ENCODE measurements around the gene ACTL6B.

The ACTL6B gene

DNA sequence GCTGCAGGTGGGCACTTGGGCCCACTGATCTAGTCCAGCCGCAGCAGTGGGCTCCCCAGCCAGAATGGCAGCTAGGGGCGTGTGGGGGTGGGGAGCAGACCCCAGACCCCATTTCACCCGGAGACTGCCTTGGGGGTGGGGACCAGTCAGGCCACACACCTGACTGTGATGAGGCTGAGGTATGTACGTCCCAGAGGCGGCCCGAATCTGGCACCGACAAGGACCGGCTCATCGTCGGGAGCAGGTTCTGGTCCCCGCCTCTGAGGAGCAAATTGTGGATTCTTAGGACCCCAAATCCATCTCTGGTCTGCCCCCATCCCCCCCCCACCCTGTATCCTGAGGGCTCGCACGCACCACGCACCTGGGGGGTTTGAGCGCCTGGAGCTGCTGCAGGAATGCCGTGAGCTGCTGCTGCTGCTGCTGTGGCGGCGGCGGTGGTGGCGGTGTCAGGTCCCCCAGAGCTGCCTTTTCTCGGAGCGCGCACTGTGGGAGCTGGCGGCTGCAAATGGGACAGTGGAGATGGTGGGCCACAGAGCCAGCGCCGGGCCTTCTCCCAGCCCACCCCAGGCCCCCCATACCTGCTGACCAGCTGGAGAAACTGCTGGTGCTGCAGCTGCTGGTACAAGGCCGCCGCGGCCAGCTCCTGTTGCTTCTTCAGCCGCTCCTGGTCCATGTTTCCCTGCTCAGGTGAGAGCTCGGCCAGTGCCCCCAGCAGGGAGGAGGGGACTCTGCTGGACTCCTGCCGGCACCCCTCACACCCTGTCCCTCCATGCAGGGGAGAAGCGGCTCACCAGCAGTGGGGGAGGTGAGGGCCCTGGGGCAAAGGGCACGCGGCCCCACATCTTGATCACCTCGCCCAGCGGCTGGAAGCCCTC is 27.6 kb upstream of the ACTL6B start:
- DNase-seq (ENCODE audit: low spot score), result peak; percentile 11

DNA sequence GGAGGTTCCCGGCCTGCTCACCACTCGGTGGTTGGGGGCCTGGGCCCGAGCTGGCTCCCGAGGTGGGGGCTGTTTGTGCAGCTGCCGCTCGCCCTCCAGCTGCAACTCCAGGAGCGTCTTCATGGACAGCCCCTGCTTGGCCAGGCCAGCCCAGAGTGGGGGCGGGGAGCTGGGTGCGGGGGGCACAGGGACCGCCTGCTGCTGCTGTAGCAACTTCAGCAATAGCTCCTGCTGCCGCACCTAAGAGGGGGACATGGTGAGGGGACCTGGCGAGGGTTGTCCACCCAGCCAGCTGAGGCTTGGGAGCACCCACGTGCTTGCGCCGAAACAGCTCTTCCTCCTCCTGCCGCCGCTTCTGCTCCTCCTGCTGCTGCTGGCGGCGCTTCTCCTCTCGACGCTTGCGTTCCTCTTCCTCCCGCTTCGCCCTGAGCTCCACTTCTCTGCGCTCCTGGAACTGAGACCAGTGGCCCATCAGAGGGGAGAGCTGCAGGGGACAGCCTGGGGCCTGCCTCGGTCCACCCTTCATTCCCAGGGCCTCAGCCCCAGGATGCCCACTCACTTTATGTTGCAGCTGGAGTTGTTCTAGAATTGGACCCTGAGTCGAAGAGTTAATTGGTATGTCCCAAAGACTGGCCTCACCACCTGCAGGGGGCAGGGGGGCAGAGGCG is 26.9 kb upstream of the ACTL6B start:
- DNase-seq (ENCODE audit: low spot score), result peak; percentile 15

DNA sequence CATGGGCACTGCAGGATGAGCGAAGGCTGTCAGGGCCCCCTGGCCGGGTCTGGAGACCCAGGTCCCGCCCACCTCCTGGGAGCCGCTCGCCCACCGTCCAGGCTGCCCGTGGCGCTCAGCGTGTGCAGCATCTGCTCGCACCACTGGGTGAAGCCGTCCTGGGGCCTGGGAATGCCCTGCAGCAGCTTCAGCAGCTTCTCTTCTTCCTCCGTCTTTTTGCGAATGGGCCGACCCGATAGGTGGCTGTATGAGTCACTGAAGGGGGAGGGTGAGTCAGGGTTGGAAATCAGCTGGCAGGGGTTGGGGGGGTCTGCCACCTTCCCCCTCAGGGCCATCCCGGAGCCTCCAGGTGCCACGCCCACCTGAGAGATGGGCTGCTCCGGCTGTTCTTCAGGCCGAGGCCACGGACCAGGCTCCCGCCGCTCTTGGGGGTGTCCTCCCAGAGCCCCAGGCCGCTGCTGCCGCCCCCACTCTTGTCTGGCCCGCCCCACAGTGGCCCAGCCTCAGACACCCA is 26.0 kb upstream of the ACTL6B start:
- DNase-seq (ENCODE audit: low spot score), result peak; percentile 31

DNA sequence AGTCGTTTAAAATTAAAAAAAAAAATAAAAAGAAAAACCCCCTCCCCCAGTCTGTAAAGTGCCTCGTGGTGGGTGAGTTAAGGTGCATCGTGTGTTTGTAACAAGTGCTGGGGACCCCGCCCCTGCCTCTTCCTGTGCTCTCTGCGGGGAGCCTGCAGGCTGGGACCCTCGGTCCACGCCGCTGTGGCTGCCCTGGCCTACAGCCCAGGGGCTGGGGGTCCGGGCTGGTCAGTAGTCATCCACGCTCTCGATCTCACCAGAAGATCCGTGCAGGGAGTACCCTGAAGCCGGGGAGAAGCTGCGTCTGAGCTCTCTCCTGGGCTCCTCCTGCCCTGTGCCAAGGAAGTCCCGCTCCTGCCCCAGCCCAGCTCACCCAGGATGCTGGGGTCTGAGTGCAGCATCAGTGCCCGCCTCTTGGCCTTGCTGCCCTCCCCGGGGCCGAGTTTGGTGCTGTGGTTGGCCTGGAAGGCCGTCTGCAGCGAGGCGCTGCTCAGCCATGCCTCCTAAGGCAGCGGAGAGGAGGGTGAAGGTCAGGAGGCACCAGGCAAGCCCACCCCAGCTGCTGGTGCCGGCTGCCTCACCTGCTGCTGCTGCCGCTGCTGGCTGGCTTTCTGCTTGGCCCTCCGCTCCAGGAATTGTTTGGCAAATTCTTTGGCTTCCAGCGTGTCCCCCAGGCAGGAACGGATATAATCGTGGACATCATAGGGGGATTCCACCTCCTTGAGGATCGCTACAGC is 25.4 kb upstream of the ACTL6B start:
- peak; percentile 19 for DNase-seq (ENCODE audit: low spot score)

DNA sequence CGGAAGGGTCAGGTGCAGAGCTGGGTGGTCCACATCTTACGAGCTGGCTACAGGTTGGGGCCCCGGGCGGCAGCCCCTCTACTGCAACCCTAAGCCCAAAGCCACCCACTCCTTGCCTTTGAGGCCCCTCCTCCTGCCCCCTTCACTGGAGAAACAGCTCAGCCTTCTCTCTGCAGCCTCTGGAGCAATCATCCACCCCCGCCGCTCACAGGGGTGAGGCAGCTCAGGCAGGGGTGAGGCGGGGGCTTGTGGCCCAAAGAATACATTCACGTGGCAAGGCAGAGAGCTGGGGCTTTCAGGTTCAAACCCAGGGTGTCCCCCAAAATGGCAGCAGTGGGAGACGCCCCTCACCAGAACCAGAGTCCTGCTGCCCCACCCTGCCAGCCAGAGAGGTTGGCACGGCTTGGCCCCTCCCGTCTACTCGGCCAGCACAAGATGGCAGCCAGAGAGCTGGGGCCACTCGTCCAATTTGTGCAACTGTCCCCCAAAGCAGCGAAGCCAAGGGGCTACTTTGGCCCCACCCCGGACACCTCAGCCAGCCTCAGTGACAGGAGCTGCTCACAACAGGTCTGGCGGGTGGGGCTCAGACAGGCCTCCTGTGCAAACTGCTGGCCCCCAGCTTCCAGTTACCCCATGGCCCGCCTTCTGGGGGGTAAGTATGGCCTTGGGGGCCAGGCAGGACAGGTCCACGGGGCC is 24.5 kb upstream of the ACTL6B start:
- DNase-seq (ENCODE audit: low spot score), result peak; percentile 13

DNA sequence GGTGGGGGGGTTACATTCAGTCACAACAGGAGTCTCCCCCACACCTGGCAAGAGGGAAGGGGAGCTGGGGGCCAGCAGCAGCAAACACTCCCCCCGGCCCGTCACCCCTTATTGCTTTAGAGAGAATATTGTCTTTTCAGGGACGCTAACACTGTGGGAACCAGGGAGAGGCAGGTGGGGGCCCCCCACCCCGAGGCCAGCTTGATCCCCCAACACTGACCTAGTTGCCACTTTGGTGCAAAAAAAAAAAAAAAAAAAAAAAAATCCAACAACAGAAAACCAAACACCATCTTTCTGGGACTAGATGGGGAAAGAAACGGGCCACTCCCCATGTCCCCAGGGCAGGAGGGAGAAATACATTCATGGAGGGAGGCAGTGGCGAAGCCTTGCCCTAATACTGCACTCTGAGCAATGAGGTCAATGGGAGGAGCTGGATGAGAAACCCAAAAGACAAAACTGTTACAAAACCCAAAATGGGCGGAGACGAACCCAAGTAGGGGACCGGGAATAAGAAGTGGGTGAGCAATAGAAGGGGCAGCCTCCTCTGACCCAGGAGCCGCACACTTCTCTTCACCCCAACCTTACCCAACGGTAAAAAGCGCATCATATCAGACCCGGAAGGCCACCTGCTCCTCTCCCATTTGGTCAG is 23.8 kb upstream of the ACTL6B start:
- peak; percentile 8 for DNase-seq (ENCODE audit: low spot score)

DNA sequence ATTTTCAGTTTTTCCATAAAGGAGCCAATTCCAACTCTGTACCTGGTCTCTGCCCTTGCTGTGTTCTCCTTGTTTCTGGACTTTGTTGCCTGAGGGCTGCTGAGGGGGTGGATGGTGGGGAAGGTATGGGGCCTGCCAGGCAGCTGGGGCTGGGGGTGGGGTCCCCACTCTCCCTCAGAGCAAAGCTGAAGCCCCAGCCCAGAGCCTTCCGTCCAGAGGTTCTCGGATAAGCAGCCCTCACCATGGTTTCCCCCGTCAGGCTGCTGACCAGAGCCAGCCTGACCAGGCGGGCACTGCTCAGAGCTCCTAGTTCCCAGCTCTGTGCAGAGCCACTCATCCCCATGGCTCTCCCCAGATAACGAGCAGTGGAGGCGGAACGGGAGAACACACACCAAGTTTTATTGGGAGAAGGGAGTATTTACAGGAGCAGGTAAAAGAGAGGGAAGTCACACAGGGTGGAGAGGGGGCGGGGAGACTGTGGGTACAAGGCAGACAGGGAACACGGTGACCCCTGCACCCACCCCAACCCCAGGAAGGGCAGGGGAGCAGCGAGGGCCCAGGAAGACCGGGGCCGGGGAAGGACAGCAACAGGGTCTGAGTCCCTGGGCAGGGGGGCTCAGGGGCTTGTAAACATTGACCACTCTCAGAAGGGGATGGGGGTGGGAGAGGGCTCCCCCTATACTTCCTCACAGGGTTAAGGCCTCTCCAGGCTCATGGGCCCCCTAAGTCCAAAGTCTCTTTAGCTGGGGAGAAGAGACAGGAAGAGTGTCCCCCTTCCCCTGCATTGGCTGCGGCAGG is 23.1 kb upstream of the ACTL6B start:
- peak; percentile 26 for DNase-seq (ENCODE audit: low spot score)

DNA sequence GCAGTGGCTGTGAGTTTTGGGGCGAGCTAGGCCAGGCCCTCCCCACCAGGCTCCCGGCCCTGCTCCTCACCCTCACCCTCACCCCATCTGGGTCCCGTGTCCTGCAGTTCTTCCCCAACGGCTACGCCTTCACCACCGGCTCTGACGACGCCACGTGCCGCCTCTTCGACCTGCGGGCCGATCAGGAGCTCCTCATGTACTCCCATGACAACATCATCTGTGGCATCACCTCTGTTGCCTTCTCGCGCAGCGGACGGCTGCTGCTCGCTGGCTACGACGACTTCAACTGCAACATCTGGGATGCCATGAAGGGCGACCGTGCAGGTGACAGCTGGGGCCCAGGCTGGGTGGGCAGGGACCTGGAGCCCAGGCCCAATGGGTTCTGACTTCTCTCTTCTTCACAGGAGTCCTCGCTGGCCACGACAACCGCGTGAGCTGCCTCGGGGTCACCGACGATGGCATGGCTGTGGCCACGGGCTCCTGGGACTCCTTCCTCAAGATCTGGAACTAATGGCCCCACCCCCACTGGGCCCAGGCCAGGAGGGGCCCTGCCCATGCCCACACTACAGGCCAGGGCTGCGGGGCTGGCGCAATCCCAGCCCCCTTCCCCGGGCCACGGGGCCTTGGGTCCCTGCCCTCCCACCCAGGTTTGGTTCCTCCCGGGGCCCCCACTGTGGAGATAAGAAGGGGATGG is 22.2 kb upstream of the ACTL6B start:
- peak; percentile 40 for DNase-seq (ENCODE audit: low spot score)

DNA sequence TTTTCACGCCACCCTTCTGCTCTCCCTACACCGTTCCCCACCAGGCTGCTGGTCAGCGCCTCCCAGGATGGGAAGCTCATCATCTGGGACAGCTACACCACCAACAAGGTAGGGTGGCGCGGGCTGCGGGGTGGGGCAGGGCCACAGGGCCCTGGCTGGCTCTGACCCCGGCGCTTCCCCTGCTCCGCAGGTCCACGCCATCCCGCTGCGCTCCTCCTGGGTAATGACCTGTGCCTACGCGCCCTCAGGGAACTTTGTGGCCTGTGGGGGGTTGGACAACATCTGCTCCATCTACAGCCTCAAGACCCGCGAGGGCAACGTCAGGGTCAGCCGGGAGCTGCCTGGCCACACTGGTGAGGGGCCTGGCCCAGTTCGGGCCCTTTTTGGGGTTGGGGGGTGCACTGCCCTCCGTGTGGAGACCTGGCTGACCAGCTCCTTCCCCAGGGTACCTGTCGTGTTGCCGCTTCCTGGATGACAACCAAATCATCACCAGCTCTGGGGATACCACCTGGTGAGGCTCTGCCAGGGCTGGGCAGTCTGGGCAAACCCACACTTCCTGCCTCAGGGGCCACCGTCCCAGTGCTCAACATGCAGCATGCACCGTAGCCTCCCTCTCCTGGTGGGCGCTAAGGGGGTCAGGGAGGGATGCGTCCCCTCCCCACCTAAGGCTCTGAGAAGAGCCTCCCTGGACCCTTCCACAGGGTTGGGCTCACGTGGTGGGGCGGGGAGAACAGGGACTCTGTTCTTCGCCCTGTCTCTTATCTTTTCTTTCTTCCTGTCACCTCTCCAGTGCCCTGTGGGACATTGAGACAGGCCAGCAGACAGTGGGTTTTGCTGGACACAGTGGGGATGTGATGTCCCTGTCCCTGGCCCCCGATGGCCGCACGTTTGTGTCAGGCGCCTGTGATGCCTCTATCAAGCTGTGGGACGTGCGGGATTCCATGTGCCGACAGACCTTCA is 21.3 kb upstream of the ACTL6B start:
- DNase-seq (ENCODE audit: low spot score), result no peak

DNA sequence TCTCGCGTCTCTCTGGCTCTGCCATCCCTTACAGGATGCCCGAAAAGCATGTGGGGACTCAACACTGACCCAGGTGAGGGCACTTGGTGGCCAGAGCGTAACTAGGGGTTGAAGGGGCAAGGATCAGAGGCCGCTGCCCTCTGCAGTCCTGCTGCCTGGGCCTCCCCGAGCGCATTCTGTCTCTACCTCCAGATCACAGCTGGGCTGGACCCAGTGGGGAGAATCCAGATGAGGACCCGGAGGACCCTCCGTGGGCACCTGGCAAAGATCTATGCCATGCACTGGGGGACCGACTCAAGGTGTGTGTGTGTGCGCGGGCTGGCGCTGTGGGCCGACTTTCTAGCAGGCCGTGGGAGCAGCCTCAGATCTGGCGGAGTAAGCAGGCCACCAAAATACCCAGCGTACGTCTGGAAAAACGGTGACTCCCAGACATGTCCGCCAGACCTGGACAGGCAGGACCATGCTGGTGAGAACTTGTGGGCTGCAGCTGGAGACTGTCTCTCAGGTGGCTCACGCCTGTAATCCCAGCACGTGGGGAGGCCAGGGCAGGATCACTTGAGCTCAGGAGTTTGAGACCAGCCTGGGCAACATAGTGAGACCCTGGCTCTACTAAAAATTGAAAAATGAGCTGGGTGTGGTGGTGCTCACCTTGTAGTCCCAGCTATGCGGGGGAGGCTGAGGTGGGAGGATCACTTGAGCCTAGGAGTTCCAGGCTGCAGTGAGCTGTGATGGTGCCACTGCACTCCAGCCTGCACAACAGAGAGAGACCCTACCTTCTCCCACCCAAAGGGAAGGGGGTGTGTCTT is 20.5 kb upstream of the ACTL6B start:
- DNase-seq (ENCODE audit: low spot score), result no peak

DNA sequence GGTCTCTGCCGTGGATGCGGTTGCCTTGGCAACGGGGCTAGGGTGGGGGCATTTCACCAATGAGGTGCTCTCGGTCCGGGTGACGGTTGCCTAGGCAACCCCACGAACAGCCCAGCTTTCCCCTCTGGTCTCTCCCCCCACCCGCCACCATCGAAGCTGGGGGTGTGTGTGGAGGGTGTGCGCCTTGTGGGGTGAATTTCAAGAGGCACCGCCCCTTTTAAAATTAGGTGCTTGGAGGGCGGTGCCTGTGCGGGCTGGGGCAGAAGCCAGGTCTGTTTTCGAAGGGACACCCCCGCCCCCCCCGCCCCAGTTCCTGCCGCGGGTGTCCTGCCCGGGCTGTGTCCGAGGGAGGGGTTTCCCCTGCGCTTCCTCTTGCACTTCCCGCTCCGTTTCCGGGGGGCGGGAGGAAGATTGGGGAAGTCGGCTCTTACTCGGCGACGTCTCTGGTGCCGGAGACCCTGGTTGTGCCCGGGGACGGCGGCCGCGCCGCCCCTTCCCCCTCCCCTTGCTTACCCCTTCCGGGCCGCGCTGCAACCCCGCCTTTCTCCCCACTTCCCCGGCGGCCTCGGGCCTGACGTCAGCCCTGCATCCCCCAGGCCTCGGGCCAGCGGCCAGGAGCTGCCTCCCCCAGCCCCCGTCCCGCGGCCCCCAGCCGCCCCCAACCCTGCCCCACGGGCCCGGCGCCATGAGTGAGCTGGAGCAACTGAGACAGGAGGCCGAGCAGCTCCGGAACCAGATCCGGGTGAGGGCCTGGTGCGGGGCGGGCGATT is 19.5 kb upstream of the ACTL6B start:
- peak; percentile 86 for DNase-seq (ENCODE audit: low spot score)

DNA sequence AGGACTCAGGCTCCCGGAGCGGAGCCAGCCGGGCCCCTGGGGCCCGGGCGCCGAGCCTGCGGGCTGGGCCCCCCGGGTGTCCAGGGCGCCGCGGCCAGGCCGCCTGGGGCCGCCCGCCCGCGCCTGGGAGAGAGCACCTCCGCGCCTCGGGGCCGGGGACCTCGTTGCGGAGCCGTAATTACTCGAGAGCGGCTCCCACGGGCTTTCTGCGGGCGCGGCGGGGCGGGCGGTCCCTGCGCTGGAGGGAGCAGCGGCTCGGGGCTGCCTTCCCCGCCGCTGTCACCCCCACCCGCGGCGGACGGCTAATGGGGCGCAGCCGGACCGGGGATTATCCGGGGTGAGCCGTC is 18.8 kb upstream of the ACTL6B start:
- DNase-seq (ENCODE audit: low spot score), result no peak

DNA sequence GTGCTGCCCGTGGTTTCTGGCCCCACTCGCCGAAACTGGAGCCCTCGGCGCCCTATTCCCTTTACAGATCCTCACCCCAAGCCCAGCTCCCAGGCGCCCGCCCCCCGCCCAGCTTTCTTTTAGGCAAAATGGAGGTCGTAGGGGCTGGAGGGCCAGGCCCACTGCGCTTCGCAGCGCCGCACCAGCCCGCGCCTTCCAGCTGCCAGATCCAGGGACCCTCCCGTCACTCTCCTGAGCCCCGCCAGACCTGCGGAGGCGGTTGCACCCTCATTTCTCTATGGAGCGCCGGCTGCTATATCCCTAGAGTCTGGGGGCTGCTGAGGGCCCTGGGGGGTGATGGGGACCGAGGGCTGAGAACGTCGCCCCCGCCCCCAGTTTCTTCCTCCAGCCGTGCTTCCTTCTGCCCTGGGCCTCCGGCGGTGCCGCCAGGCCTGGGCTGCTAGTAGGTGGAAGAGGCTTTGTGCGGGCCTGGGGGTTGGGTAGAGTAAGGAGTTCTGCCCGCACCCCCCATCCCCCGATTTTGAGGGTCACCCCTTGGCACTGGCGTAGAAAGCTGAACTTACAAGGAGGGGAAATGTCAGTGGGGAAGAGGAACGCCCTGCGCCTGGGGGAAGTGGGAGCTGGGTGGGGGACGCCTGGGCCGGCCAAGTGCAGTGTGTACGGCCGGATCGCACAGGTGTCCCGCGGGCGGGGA is 18.3 kb upstream of the ACTL6B start:
- DNase-seq (ENCODE audit: low spot score), result peak; percentile 25

DNA sequence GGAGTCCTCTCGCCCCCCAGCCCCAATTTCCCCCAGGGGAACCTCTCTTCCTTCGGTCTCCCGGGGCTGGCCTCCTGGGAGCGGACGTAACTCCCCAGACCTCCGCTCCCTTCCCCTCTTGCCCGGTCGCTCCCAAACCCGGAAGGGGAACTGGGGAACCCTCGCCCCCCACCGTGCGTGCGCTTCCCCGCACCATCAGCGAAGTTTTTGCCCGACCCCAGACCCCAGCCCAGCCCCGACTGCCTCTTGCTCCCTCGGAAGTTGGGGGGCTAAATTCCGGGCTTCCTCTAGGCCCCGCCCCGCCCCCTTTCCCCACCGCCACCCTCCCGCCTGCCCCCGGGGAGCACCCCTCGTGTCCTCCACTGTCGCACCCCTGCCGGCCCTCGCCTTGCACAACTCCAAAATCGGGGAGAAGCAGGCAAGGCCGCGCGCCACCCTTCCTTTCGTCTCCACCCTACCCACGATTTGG is 17.7 kb upstream of the ACTL6B start:
- no peak for DNase-seq (ENCODE audit: low spot score)

DNA sequence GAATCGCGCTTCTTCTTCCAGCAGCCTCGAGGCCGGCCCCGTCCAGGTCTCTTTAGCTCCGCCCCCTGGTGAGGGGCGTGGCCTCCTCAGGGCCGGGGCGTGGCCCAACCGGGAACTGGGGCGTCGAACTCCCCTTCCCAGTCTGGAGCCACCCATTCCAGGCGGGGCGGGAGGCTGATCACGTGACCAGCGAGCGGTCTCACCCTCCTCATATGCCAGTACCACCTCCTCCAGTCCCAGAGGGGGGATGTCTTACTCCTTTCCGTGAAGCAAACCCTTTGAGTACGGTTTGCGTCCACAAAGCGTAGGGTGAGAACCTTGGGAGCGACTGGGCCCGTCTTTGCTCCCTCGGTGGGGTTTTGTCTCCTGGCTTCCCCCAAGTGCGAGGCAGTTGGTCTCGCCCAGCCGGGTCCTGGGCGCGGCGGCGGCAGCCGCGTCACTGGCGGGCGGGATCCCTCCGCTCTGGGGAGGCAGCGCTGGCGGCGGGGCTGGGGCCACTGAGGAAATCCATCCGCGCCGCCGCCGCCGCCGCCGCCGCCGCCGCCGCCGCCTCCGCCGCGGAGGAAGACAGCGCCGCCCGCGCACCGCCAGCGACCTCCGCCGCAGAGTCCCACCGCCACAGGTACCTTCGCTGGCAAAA is 17.2 kb upstream of the ACTL6B start, which contains the start of gene GNB2:
TSS of gene GNB2 (plus strand) at position 439 of the 640 bp plus-strand sequence. CDS start 2,526 bp downstream, outside the sequence.
- DNase-seq (ENCODE audit: low spot score), result peak; percentile 96

Measured in iPS-NIHi11 (cell line).